ENCODE data around the gene KCMF1. TPM values are rescaled to one million over a fixed set of nuclear protein-coding genes. Genes with fewer than 3 reads are reported as not detected.

KCMF1 gene
- total RNA-seq, 1 experiment from 2014 or later = 97.8 TPM

DNA sequence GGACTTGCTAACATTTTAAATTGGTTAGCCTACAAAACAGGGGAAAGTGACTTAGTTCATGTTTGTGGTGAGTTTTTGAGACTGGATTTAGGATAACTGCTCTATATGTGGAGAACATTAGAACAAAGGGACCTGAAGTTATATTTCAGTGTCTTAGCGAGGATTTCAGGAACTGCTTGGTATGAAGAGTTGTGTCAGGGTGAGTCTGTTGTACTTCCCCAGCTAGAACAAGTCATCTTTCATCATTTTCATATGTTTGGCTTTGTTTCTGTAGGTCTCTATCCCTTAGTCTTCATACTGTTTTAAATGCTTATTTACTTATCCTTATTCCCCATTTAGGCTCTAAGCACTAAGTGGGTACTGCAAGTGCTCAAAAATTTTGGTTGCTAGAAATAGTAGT lies 41.9 kb downstream of the KCMF1 start:
- H3K4me3 ChIP-seq = no peak overlapping the region
- H4K20me1 ChIP-seq (ENCODE audit: insufficient read depth) = peaks cover 47% of the 10 kb centered on the region
- peak overlapping the region; percentile 17; the same call in 1 of the 2 replicates for H3K27ac ChIP-seq
- peaks cover 12% of the 10 kb centered on the region for H3K36me3 ChIP-seq (ENCODE audit: low read depth)
- BruUV-seq (replicated peaks) = no TSS peak
- no peak for DNase-seq
- H3K9me3 ChIP-seq (ENCODE audit: insufficient read depth, low read depth) = no peaks in the 10 kb centered on the region
- no peak overlapping the region for H2AFZ ChIP-seq
- H3F3A ChIP-seq (ENCODE audit: insufficient read depth, low read depth) = peaks cover 41% of the 10 kb centered on the region
- no peaks in the 10 kb centered on the region for H3K9me2 ChIP-seq (ENCODE audit: insufficient read depth)
- peaks cover 15% of the 10 kb centered on the region for H3K4me1 ChIP-seq (replicated peaks; ENCODE audit: insufficient read depth)
- CTCF ChIA-PET = no interaction called here
- TF ChIP-seq, protein P1, sequence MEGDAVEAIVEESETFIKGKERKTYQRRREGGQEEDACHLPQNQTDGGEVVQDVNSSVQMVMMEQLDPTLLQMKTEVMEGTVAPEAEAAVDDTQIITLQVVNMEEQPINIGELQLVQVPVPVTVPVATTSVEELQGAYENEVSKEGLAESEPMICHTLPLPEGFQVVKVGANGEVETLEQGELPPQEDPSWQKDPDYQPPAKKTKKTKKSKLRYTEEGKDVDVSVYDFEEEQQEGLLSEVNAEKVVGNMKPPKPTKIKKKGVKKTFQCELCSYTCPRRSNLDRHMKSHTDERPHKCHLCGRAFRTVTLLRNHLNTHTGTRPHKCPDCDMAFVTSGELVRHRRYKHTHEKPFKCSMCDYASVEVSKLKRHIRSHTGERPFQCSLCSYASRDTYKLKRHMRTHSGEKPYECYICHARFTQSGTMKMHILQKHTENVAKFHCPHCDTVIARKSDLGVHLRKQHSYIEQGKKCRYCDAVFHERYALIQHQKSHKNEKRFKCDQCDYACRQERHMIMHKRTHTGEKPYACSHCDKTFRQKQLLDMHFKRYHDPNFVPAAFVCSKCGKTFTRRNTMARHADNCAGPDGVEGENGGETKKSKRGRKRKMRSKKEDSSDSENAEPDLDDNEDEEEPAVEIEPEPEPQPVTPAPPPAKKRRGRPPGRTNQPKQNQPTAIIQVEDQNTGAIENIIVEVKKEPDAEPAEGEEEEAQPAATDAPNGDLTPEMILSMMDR (conservative IDR thresholded peaks at IDR 0.05) = no peak
- TF ChIP-seq EZH2 (IDR thresholded peaks at IDR 0.05; ENCODE audit: low read depth) = no peak
- POLR2A ChIA-PET (ENCODE audit: unreplicated experiment) = no interaction called here
- intact Hi-C loops (cut with micrococcal nuclease; ENCODE audit: unreplicated experiment) = no loop called here
- no peak overlapping the region for H3K4me2 ChIP-seq
- peaks cover 92% of the 10 kb centered on the region for H3K79me2 ChIP-seq (ENCODE audit: low read depth)
- H3K27me3 ChIP-seq (ENCODE audit: insufficient read depth, low read depth) = no peaks in the 10 kb centered on the region

GRCh38 chr2:85015653-85016360 lies 44.8 kb downstream of the KCMF1 start:
- Histone ChIP-seq H3K36me3 (ENCODE audit: low read depth) (peaks cover 5% of the 10 kb centered on the region), H3K27ac (peak overlapping the region; percentile 55), H3K27me3 (ENCODE audit: insufficient read depth, low read depth) (no peaks in the 10 kb centered on the region), H3K79me2 (ENCODE audit: low read depth) (peaks cover 93% of the 10 kb centered on the region), H3K9me3 (ENCODE audit: insufficient read depth, low read depth) (no peaks in the 10 kb centered on the region), H3F3A (ENCODE audit: insufficient read depth, low read depth) (peaks cover 53% of the 10 kb centered on the region), H4K20me1 (ENCODE audit: insufficient read depth) (peaks cover 66% of the 10 kb centered on the region), H3K9me2 (ENCODE audit: insufficient read depth) (no peaks in the 10 kb centered on the region), H2AFZ (no peak overlapping the region), H3K4me1 (replicated peaks; ENCODE audit: insufficient read depth) (peaks cover 35% of the 10 kb centered on the region), H3K4me3 (no peak overlapping the region), H3K4me2 (no peak overlapping the region)
- DNase-seq = no peak
- no TSS peak for BruUV-seq (replicated peaks)
- ChIA-PET POLR2A (ENCODE audit: unreplicated experiment) (interaction anchor here (0.7 kb wide), 1 partner anchor 11 kb away, joined by 11 read pairs; no protein-coding TSS in a partner anchor), CTCF (interaction anchor here (0.5 to 1.0 kb wide), 4 partner anchors 40 to 285 kb away, joined by 3 to 12 read pairs (median 6); no protein-coding TSS in a partner anchor)
- TF ChIP-seq, protein P1 (conservative IDR thresholded peaks at IDR 0.05) = no peak
- TF ChIP-seq EZH2 (IDR thresholded peaks at IDR 0.05; ENCODE audit: low read depth) = no peak
- intact Hi-C loops (cut with micrococcal nuclease; ENCODE audit: unreplicated experiment) = no loop called here

GRCh38 chr2:85016446-85016845 lies 45.5 kb downstream of the KCMF1 start:
- BruUV-seq (replicated peaks) = no TSS peak
- H3K9me2 ChIP-seq (ENCODE audit: insufficient read depth) = no peaks in the 10 kb centered on the region
- CTCF ChIA-PET = no interaction called here
- H3K9me3 ChIP-seq (ENCODE audit: insufficient read depth, low read depth) = no peaks in the 10 kb centered on the region
- no peaks in the 10 kb centered on the region for H3K27me3 ChIP-seq (ENCODE audit: insufficient read depth, low read depth)
- peaks cover 35% of the 10 kb centered on the region for H3K4me1 ChIP-seq (replicated peaks; ENCODE audit: insufficient read depth)
- no peak overlapping the region for H2AFZ ChIP-seq
- H3K36me3 ChIP-seq (ENCODE audit: low read depth) = peaks cover 5% of the 10 kb centered on the region
- intact Hi-C loops (cut with micrococcal nuclease; ENCODE audit: unreplicated experiment) = no loop called here
- no peak overlapping the region for H3K27ac ChIP-seq
- H3F3A ChIP-seq (ENCODE audit: insufficient read depth, low read depth) = peaks cover 56% of the 10 kb centered on the region
- no peak overlapping the region for H3K4me2 ChIP-seq
- no peak overlapping the region for H3K4me3 ChIP-seq
- no peak for DNase-seq
- peaks cover 93% of the 10 kb centered on the region for H3K79me2 ChIP-seq (ENCODE audit: low read depth)
- peaks cover 63% of the 10 kb centered on the region for H4K20me1 ChIP-seq (ENCODE audit: insufficient read depth)
- POLR2A ChIA-PET (ENCODE audit: unreplicated experiment) = interaction anchor here (0.7 kb wide), 1 partner anchor 10 kb away, joined by 11 read pairs; no protein-coding TSS in a partner anchor
- no peak for TF ChIP-seq EZH2 (IDR thresholded peaks at IDR 0.05; ENCODE audit: low read depth)
- TF ChIP-seq, protein P1 (conservative IDR thresholded peaks at IDR 0.05) = no peak
